Measurements from ENCODE around the gene MAPK10. TPM values are rescaled to one million over a fixed set of nuclear protein-coding genes. Genes with fewer than 3 reads are reported as not detected.

The MAPK10 gene
- total and polyA plus RNA-seq, 2 donors (not counting 1 experiment from before 2014, with no cell fraction given), result 3.8 to 20.0 TPM

DNA sequence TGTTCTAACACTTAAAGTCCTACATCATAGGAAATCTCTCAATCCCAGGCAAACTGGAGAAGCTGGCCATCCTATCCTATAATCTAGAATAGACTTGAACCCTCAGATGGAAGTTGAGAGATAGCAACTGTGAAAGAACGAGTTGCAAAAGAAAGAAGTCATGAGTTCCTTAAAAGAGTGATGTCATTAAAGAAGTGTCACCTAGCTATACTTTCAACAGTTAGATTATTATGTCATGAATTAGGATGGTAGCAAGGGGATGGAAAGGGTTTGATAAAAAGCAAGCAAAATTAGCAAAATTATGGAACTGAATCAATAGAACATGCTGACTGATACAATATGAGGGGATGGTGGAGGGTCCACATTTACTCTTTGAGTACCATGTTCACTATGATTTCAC lies 7.1 kb upstream of the MAPK10 start:
- no peak for DNase-seq (ENCODE audit: low read depth in 2 of 2)
- Histone ChIP-seq H3K9ac (ENCODE audit: insufficient read depth, low read length) (no peak overlapping the region), H3K36me3 (ENCODE audit: control insufficient read depth, insufficient read depth, low read length) (no peaks in the 10 kb centered on the region), H4K20me1 (ENCODE audit: control insufficient read depth, extremely low read depth, insufficient read depth, low read length) (no peaks in the 10 kb centered on the region), H3K27ac (ENCODE audit: insufficient read depth, low read length) (no peak overlapping the region), H3K4me3 (replicated peaks in 1 of 4; ENCODE audit: control extremely low read depth in 1 of 4, insufficient read depth in 1 of 4, low read depth in 3 of 4, low read length in 4 of 4) (no peak overlapping the region), H2AFZ (ENCODE audit: low read length) (no peak overlapping the region), H3K4me1 (ENCODE audit: control insufficient read depth, extremely low read depth, insufficient read depth, low read length) (no peaks in the 10 kb centered on the region), H3K27me3 (ENCODE audit: control insufficient read depth, insufficient read depth, low read length) (no peaks in the 10 kb centered on the region), H3K79me2 (ENCODE audit: control insufficient read depth, insufficient read depth, low read length) (no peaks in the 10 kb centered on the region), H3K9me3 (ENCODE audit: control insufficient read depth, insufficient read depth, low read depth, low read length) (no peaks in the 10 kb centered on the region), H3K4me2 (ENCODE audit: extremely low read depth, insufficient read depth, low read length) (no peak overlapping the region)
- TF ChIP-seq, protein P1, sequence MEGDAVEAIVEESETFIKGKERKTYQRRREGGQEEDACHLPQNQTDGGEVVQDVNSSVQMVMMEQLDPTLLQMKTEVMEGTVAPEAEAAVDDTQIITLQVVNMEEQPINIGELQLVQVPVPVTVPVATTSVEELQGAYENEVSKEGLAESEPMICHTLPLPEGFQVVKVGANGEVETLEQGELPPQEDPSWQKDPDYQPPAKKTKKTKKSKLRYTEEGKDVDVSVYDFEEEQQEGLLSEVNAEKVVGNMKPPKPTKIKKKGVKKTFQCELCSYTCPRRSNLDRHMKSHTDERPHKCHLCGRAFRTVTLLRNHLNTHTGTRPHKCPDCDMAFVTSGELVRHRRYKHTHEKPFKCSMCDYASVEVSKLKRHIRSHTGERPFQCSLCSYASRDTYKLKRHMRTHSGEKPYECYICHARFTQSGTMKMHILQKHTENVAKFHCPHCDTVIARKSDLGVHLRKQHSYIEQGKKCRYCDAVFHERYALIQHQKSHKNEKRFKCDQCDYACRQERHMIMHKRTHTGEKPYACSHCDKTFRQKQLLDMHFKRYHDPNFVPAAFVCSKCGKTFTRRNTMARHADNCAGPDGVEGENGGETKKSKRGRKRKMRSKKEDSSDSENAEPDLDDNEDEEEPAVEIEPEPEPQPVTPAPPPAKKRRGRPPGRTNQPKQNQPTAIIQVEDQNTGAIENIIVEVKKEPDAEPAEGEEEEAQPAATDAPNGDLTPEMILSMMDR (conservative IDR thresholded peaks at IDR 0.05 in 1 of 2, IDR thresholded peaks at IDR 0.05 in 1 of 2; ENCODE audit: low read depth in 1 of 2, low read length in 2 of 2), result no peak
- no peak for TF ChIP-seq EZH2 (IDR thresholded peaks at IDR 0.05; ENCODE audit: low read length, missing control alignments)

DNA sequence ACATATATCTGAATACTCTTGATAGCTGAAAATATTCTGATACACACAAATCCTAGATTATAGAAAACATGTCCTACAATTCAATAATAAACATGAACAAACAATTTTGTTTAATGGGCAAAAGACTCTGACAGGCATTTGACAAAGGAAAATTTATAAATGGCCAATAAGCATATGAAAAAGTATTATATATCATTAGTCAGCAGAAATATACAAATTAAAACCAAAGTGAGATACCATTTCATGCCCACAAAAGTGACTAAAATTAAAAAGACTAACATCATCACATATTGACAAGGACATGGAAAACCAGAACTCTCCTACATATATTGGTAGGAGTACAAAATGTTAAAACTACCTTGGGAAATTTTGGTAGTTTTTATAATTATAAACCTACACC lies 2.7 kb upstream of the MAPK10 start:
- Histone ChIP-seq H3K9ac (ENCODE audit: insufficient read depth, low read length) (no peak overlapping the region), H3K79me2 (ENCODE audit: control insufficient read depth, insufficient read depth, low read length) (no peaks in the 10 kb centered on the region), H3K27me3 (ENCODE audit: control insufficient read depth, insufficient read depth, low read length) (no peaks in the 10 kb centered on the region), H3K9me3 (ENCODE audit: control insufficient read depth, insufficient read depth, low read depth, low read length) (no peaks in the 10 kb centered on the region), H3K4me1 (ENCODE audit: control insufficient read depth, extremely low read depth, insufficient read depth, low read length) (no peaks in the 10 kb centered on the region), H2AFZ (ENCODE audit: low read length) (no peak overlapping the region), H3K4me2 (ENCODE audit: extremely low read depth, insufficient read depth, low read length) (no peak overlapping the region), H4K20me1 (ENCODE audit: control insufficient read depth, extremely low read depth, insufficient read depth, low read length) (no peaks in the 10 kb centered on the region), H3K27ac (ENCODE audit: insufficient read depth, low read length) (no peak overlapping the region), H3K36me3 (ENCODE audit: control insufficient read depth, insufficient read depth, low read length) (no peaks in the 10 kb centered on the region), H3K4me3 (replicated peaks in 1 of 4; ENCODE audit: control extremely low read depth in 1 of 4, insufficient read depth in 1 of 4, low read depth in 3 of 4, low read length in 4 of 4) (no peak overlapping the region)
- no peak for DNase-seq (ENCODE audit: low read depth in 2 of 2)
- no peak for TF ChIP-seq EZH2 (IDR thresholded peaks at IDR 0.05; ENCODE audit: low read length, missing control alignments)
- TF ChIP-seq, protein P1 (conservative IDR thresholded peaks at IDR 0.05 in 1 of 2, IDR thresholded peaks at IDR 0.05 in 1 of 2; ENCODE audit: low read depth in 1 of 2, low read length in 2 of 2), result no peak

DNA sequence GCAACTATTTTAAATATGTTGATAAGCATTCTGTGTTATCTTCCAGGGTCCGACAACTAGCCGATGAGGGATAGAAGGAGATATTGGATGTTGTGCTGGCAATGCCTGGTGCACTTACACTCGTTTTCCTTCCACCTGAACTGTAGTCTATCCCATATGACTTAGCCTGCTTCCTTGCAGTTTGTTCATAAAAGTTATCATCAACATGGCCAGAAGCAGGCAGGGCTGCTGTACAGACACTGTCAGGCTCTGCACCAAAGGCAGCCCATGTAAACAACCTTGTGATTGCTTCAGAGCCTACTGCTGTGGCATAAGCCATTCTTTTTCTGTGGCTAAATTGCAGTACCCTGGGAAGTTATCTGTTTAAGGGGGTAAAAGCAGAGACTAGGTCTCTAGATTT lies 1.6 kb downstream of the MAPK10 start:
- Histone ChIP-seq H4K20me1 (ENCODE audit: control insufficient read depth, extremely low read depth, insufficient read depth, low read length) (no peaks in the 10 kb centered on the region), H3K9me3 (ENCODE audit: control insufficient read depth, insufficient read depth, low read depth, low read length) (no peaks in the 10 kb centered on the region), H3K36me3 (ENCODE audit: control insufficient read depth, insufficient read depth, low read length) (no peaks in the 10 kb centered on the region), H3K27me3 (ENCODE audit: control insufficient read depth, insufficient read depth, low read length) (no peaks in the 10 kb centered on the region), H3K4me2 (ENCODE audit: extremely low read depth, insufficient read depth, low read length) (no peak overlapping the region), H2AFZ (ENCODE audit: low read length) (no peak overlapping the region), H3K79me2 (ENCODE audit: control insufficient read depth, insufficient read depth, low read length) (no peaks in the 10 kb centered on the region), H3K4me3 (replicated peaks in 1 of 4; ENCODE audit: control extremely low read depth in 1 of 4, insufficient read depth in 1 of 4, low read depth in 3 of 4, low read length in 4 of 4) (no peak overlapping the region), H3K4me1 (ENCODE audit: control insufficient read depth, extremely low read depth, insufficient read depth, low read length) (no peaks in the 10 kb centered on the region), H3K9ac (ENCODE audit: insufficient read depth, low read length) (no peak overlapping the region), H3K27ac (ENCODE audit: insufficient read depth, low read length) (no peak overlapping the region)
- peak; percentile 8 to 70 for DNase-seq (ENCODE audit: low read depth in 2 of 2)
- TF ChIP-seq, protein P1 (conservative IDR thresholded peaks at IDR 0.05 in 1 of 2, IDR thresholded peaks at IDR 0.05 in 1 of 2; ENCODE audit: low read depth in 1 of 2, low read length in 2 of 2), result no peak
- TF ChIP-seq EZH2 (IDR thresholded peaks at IDR 0.05; ENCODE audit: low read length, missing control alignments), result no peak

All from fibroblast of lung (primary cell).